ENCODE results near the gene MPDZ.

- TF ChIP-seq REST (IDR thresholded peaks at IDR 0.05; ENCODE audit: low read depth) (no peak), YY1 (IDR thresholded peaks at IDR 0.05; ENCODE audit: extremely low read depth, insufficient replicate concordance, low read depth, low read length) (no peak), CTCF (IDR thresholded peaks at IDR 0.05 in 2 of 3, conservative IDR thresholded peaks at IDR 0.05 in 1 of 3; ENCODE audit: borderline replicate concordance in 1 of 3, insufficient read depth in 1 of 3, low read depth in 2 of 3, low read length in 2 of 3) (no peak), POLR2AphosphoS5 (IDR thresholded peaks at IDR 0.05; ENCODE audit: low read depth, low read length) (no peak), EGR1 (IDR thresholded peaks at IDR 0.05; ENCODE audit: low read depth) (no peak), SIN3A (IDR thresholded peaks at IDR 0.05; ENCODE audit: low read depth) (no peak)
Measured at GRCh38 chr9:13179257-13179656, 100.2 kb downstream of the MPDZ start.

All from HCT116 (cell line).